H9 (cell line): ENCODE results near the gene ANGPTL3. TPM values are rescaled to one million over a fixed set of nuclear protein-coding genes. Genes with fewer than 3 reads are reported as not detected.

Source experiments
- DNase-seq: peaks from one replicate; pipeline ENCODE4 v3.0.0-alpha.2; 2017
- H2AFZ ChIP-seq: one replicate; pipeline ENCODE4 v1.6.1; 2013; ENCODE audit warnings: mild to moderate bottlenecking, low read length, control low read depth, moderate library complexity
- H2AK5ac ChIP-seq: 2 replicates; pipeline ENCODE4 v1.6.1; 2013; ENCODE audit warnings: low read length, control low read depth, mixed read lengths; ENCODE audit not compliant: insufficient read length
- H2BK120ac ChIP-seq: one replicate; pipeline ENCODE4 v1.6.1; 2013; ENCODE audit warnings: low read depth, mild to moderate bottlenecking, low read length, control low read depth, inconsistent platforms; ENCODE audit not compliant: poor library complexity, severe bottlenecking
- H2BK12ac ChIP-seq: 2 replicates; pipeline ENCODE4 v1.6.1; 2013; ENCODE audit warnings: low read length, control low read depth, mixed read lengths, low read depth; ENCODE audit not compliant: insufficient read length
- H2BK15ac ChIP-seq: 2 replicates; pipeline ENCODE4 v1.6.1; 2013; ENCODE audit warnings: low read depth, low read length, control low read depth
- H2BK20ac ChIP-seq: one replicate; pipeline ENCODE4 v1.6.1; 2013; ENCODE audit warnings: low read depth, mild to moderate bottlenecking, low read length, control low read depth, inconsistent platforms; ENCODE audit not compliant: poor library complexity, severe bottlenecking
- H2BK5ac ChIP-seq: 2 replicates; pipeline ENCODE4 v1.6.1; 2013; ENCODE audit warnings: low read length, control low read depth, mixed read lengths; ENCODE audit not compliant: insufficient read length
- H3K14ac ChIP-seq: 2 replicates; pipeline ENCODE4 v1.6.1; 2013; ENCODE audit warnings: low read length, control low read depth; ENCODE audit not compliant: insufficient read depth
- H3K18ac ChIP-seq: 2 replicates; pipeline ENCODE4 v1.6.1; 2013; ENCODE audit warnings: low read depth, mild to moderate bottlenecking, mixed read lengths, low read length, control low read depth; ENCODE audit not compliant: insufficient read length
- H3K23ac ChIP-seq: 2 replicates; pipeline ENCODE4 v1.6.1; 2013; ENCODE audit warnings: low read length, control low read depth, mixed read lengths, low read depth; ENCODE audit not compliant: insufficient read length
- H3K23me2 ChIP-seq: 2 replicates; pipeline ENCODE4 v1.6.1; 2013; ENCODE audit warnings: low read depth, mild to moderate bottlenecking, mixed read lengths, low read length, control low read depth; ENCODE audit not compliant: insufficient read length, poor library complexity, severe bottlenecking
- H3K27ac ChIP-seq: 2 replicates; pipeline ENCODE4 v1.5.1; 2013; ENCODE audit warnings: low read length, control low read depth, mixed read lengths, low read depth; ENCODE audit not compliant: insufficient read length
- H3K27me3 ChIP-seq: 2 replicates; pipeline ENCODE4 v1.6.1; 2013; ENCODE audit warnings: low read length, control low read depth, inconsistent platforms; ENCODE audit not compliant: insufficient read depth
- H3K4ac ChIP-seq: 2 replicates; pipeline ENCODE4 v1.6.1; 2013; ENCODE audit warnings: low read depth, mild to moderate bottlenecking, control low read depth, inconsistent platforms, low read length, moderate library complexity
- H3K4me1 ChIP-seq: 2 replicates; pipeline ENCODE4 v1.6.1; 2013; ENCODE audit warnings: low read length, control low read depth, inconsistent platforms; ENCODE audit not compliant: insufficient read depth
- H3K4me2 ChIP-seq: 2 replicates; pipeline ENCODE4 v1.6.1; 2013; ENCODE audit warnings: low read length, control low read depth, mixed read lengths; ENCODE audit not compliant: insufficient read length, insufficient read depth
- H3K56ac ChIP-seq: 2 replicates; pipeline ENCODE4 v1.6.1; 2013; ENCODE audit warnings: low read depth, mild to moderate bottlenecking, mixed read lengths, low read length, control low read depth; ENCODE audit not compliant: insufficient read length
- H3K79me1 ChIP-seq: 2 replicates; pipeline ENCODE4 v1.6.1; 2013; ENCODE audit warnings: low read depth, mild to moderate bottlenecking, moderate library complexity, low read length, control low read depth, inconsistent platforms; ENCODE audit not compliant: insufficient read depth, poor library complexity, severe bottlenecking
- H3K79me2 ChIP-seq: 2 replicates; pipeline ENCODE4 v1.6.1; 2013; ENCODE audit warnings: low read length, control low read depth, inconsistent platforms; ENCODE audit not compliant: insufficient read depth
- H3K9ac ChIP-seq: 2 replicates; pipeline ENCODE4 v1.6.1; 2013; ENCODE audit warnings: low read length, control low read depth, mixed read lengths; ENCODE audit not compliant: insufficient read length; ENCODE audit errors: extremely low read depth
- H3K9me3 ChIP-seq: one replicate; pipeline ENCODE4 v1.6.1; 2013; ENCODE audit warnings: low read depth, low read length, inconsistent platforms; ENCODE audit not compliant: control insufficient read depth
- H3T11ph ChIP-seq: one replicate; pipeline ENCODE4 v1.6.1; 2013; ENCODE audit warnings: mild to moderate bottlenecking, low read length, control low read depth, inconsistent platforms
- H4K20me1 ChIP-seq: one replicate; pipeline ENCODE4 v1.6.1; 2013; ENCODE audit not compliant: control insufficient read depth, insufficient read length, insufficient read depth
- H4K5ac ChIP-seq: 2 replicates; pipeline ENCODE4 v1.6.1; 2013; ENCODE audit warnings: low read depth, mild to moderate bottlenecking, mixed read lengths, low read length, control low read depth; ENCODE audit not compliant: insufficient read length
- H4K8ac ChIP-seq: replicated peaks from 2 replicates; pipeline ENCODE4 v1.6.1; 2013; ENCODE audit warnings: low read length, control low read depth, mixed read lengths, low read depth; ENCODE audit not compliant: insufficient read length
- H4K91ac ChIP-seq: 2 replicates; pipeline ENCODE4 v1.6.1; 2013; ENCODE audit warnings: low read depth, mild to moderate bottlenecking, moderate library complexity, mixed read lengths, low read length, control low read depth; ENCODE audit not compliant: insufficient read length
- H3K27ac Mint-ChIP-seq, 3 experiments: 2 replicates in 2 of 3; 3 replicates in 1 of 3; pipeline ENCODE4 v1.8.0; 2020 to 2021; ENCODE audit warnings: mixed read lengths in 3 of 3, mild to moderate bottlenecking in 1 of 3, moderate library complexity in 1 of 3
- H3K27me3 Mint-ChIP-seq: 2 replicates; pipeline ENCODE4 v1.8.0; 2021; ENCODE audit warnings: low read depth, mild to moderate bottlenecking, moderate library complexity, mixed read lengths
- H3K36me3 Mint-ChIP-seq, 3 experiments: 2 replicates in 2 of 3; 3 replicates in 1 of 3; pipeline ENCODE4 v1.8.0; 2020 to 2021; ENCODE audit warnings: low read depth in 3 of 3, mixed read lengths in 3 of 3; ENCODE audit not compliant: insufficient read depth in 1 of 3
- H3K4me1 Mint-ChIP-seq, 2 experiments: 2 replicates each; pipeline ENCODE4 v1.8.0; 2020; ENCODE audit warnings: mixed read lengths in 2 of 2
- H3K4me3 Mint-ChIP-seq, 2 experiments: 2 replicates in 1 of 2; 3 replicates in 1 of 2; pipeline ENCODE4 v1.8.0; 2020 to 2021; ENCODE audit warnings: mild to moderate bottlenecking in 2 of 2, mixed read lengths in 2 of 2, moderate library complexity in 1 of 2
- H3K9me3 Mint-ChIP-seq, 2 experiments: 2 replicates in 1 of 2; 3 replicates in 1 of 2; pipeline ENCODE4 v1.8.0; 2020; ENCODE audit warnings: mild to moderate bottlenecking in 2 of 2, mixed read lengths in 2 of 2, moderate library complexity in 1 of 2
- total RNA-seq: library from RNA; stranded (reverse); gene quantifications from 2 replicates; pipeline ENCODE4 v1.2.1, GENCODE V29; 2021
- TF ChIP-seq, protein P1 (sequence below): fragments of 200-600 bp; sonication (generic); conservative IDR thresholded peaks from 3 replicates; pipeline ENCODE4 v1.8.0; 2021; ENCODE audit warnings: antibody characterized with exemption, mild to moderate bottlenecking

ANGPTL3 gene
- total RNA-seq, 1 experiment from 2014 or later: not detected

- Histone ChIP-seq H3K79me2 (no peaks in the 10 kb centered on the region), H2AFZ (no peak overlapping the region), H3K4me1 (no peaks in the 10 kb centered on the region), H3K9ac (no peak overlapping the region), H3K23ac (no peak overlapping the region), H3K18ac (no peak overlapping the region), H4K91ac (no peak overlapping the region), H3K4ac (no peak overlapping the region), H4K20me1 (no peaks in the 10 kb centered on the region), H2BK15ac (no peak overlapping the region), H2BK5ac (no peak overlapping the region), H4K5ac (no peak overlapping the region), H3K27me3 (no peaks in the 10 kb centered on the region), H3K23me2 (no peaks in the 10 kb centered on the region), H3T11ph (no peak overlapping the region), H2BK120ac (no peak overlapping the region), H2AK5ac (no peak overlapping the region), H2BK20ac (no peak overlapping the region), H3K9me3 (no peaks in the 10 kb centered on the region), H3K27ac (no peak overlapping the region), H3K79me1 (no peaks in the 10 kb centered on the region), H4K8ac (no peak overlapping the region), H3K56ac (no peak overlapping the region), H3K4me2 (no peak overlapping the region), H2BK12ac (no peak overlapping the region), H3K14ac (no peak overlapping the region)
- TF ChIP-seq, protein P1, sequence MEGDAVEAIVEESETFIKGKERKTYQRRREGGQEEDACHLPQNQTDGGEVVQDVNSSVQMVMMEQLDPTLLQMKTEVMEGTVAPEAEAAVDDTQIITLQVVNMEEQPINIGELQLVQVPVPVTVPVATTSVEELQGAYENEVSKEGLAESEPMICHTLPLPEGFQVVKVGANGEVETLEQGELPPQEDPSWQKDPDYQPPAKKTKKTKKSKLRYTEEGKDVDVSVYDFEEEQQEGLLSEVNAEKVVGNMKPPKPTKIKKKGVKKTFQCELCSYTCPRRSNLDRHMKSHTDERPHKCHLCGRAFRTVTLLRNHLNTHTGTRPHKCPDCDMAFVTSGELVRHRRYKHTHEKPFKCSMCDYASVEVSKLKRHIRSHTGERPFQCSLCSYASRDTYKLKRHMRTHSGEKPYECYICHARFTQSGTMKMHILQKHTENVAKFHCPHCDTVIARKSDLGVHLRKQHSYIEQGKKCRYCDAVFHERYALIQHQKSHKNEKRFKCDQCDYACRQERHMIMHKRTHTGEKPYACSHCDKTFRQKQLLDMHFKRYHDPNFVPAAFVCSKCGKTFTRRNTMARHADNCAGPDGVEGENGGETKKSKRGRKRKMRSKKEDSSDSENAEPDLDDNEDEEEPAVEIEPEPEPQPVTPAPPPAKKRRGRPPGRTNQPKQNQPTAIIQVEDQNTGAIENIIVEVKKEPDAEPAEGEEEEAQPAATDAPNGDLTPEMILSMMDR: no peak
- Mint-ChIP-seq H3K27me3 (no peaks in the 10 kb centered on the region), H3K9me3 (no peaks in the 10 kb centered on the region; a peak in 1 of 5 replicates), H3K36me3 (peaks cover 0 to 4% (median 0%) of the 10 kb centered on the region in 3 experiments; a peak in 2 of 7 replicates), H3K4me1 (peaks cover 17 to 24% of the 10 kb centered on the region in 2 experiments), H3K4me3 (no peak overlapping the region), H3K27ac (peak overlapping the region in 1 of 3 experiments; percentile 48; a peak in 1 of 7 replicates)
- no peak for DNase-seq
These were observed 9.3 kb upstream of the ANGPTL3 start for GRCh38 chr1:62588000-62588399.
